ENCODE data around the gene RANBP3.
"Not testable (repeated sequence)": the region's sequence is repeated elsewhere in the genome, so short reads cannot be mapped to it uniquely, and the experiment has no call there.

RANBP3 gene

DNA sequence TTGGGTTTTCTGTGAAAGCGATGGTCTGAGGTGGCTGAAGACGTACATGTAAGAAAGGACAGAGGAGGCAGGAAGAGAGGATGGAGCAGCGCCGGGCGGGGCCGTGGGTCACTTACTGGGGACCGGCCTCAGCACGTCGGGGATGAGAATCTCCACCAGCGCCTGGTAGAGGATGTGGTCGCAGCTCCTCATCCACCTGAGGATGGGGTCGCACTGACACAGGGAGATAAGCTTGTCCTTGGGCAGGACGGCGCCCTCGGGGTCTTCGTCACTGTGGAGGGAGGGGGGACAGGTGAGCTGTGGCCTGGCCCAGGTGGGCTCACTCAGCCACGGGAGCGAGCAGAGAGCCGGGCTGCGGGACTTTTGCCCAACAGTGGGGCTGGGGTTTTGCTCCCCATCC is 29.0 kb upstream of the RANBP3 start:
- H3K36me3 ChIP-seq (ENCODE audit: control insufficient read depth, insufficient read depth, low read length): no peaks in the 10 kb centered on the region
- 93 to 94% methylated on average over 20 of the region's 20 CpGs for WGBS, 2 experiments

DNA sequence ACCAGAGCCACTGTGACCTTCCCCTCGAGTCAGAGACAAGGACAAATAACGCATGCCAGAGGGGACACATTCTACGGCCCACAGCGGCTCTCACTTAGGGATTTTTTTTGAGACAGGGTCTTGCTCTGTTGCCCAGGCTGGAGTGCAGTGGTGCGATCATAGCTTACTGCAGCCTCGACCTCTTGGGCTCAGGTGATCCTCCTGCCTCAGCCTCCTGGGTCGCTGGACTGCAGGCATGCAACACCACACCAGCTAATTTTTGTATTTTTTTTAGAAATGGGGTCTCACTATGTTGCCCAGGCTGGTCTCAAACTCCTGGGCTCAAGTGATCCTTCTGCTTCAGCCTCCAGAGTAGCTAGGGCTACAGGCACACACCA is 28.1 kb upstream of the RANBP3 start:
- not testable (repeated sequence) for H3K9me3 ChIP-seq (ENCODE audit: control insufficient read depth, low read length); H3K27ac ChIP-seq (ENCODE audit: insufficient read depth, low read depth, low read length, poor library complexity, severe bottlenecking); H3K4me3 ChIP-seq (ENCODE audit: insufficient read depth, low read depth, low read length); H3K27me3 ChIP-seq (ENCODE audit: control insufficient read depth, insufficient read depth, low read length, poor library complexity, severe bottlenecking); H3K4me1 ChIP-seq (ENCODE audit: control insufficient read depth, insufficient read depth, low read length); H3K36me3 ChIP-seq (ENCODE audit: control insufficient read depth, insufficient read depth, low read length)
- WGBS, 2 experiments: 89 to 91% methylated on average over 7 of the region's 7 CpGs

More for the DNA sequence above, 29.0 kb upstream of the RANBP3 start:
- Histone ChIP-seq H3K27ac (ENCODE audit: insufficient read depth, low read depth, low read length, poor library complexity, severe bottlenecking) (no peak overlapping the region), H3K9me3 (ENCODE audit: control insufficient read depth, low read length) (no peaks in the 10 kb centered on the region), H3K27me3 (ENCODE audit: control insufficient read depth, insufficient read depth, low read length, poor library complexity, severe bottlenecking) (no peaks in the 10 kb centered on the region), H3K4me3 (ENCODE audit: insufficient read depth, low read depth, low read length) (no peak overlapping the region), H3K4me1 (ENCODE audit: control insufficient read depth, insufficient read depth, low read length) (no peaks in the 10 kb centered on the region)

DNA sequence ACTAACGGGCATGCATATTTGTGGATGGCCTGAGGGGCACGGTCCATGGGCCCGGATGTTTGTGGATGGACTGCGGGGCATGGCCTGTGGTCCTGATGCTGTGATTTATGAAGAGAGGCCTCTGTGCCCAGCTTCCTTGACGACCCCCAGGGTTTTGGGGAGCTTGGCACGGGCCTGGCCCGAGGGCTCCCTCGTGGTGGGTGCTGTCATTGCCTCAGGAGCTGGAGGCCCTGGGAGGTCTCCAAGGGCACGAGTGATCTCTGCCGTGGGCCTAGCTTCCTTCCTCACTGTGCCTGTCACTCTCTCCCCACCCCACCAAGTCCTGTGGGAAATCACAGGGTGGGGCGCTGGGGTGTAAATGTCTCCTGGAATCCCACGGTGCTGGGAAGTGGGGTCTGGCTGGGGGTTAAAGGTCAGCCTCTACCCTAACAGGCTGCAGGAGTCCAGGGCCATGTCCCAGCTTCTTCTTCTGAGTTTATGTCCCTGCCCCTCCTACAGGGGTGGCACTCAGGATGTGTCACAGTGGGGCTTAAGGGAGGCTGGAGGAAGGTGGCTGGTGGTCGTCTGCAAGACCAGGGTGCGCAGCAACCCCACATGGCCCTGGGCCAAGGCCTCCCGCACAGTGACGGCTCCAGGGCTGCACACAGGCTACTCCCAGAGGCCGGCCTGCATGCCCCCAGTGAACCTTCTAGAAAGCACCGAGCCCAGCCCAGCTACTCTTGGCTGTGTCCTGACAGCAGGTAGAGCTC is 27.6 kb upstream of the RANBP3 start:
- H3K36me3 ChIP-seq (ENCODE audit: control insufficient read depth, insufficient read depth, low read length): no peaks in the 10 kb centered on the region
- no peak overlapping the region for H3K4me3 ChIP-seq (ENCODE audit: insufficient read depth, low read depth, low read length)
- WGBS, 2 experiments: 93 to 94% methylated on average over 17 to 18 of the region's 18 CpGs
- H3K27ac ChIP-seq (ENCODE audit: insufficient read depth, low read depth, low read length, poor library complexity, severe bottlenecking): no peak overlapping the region
- no peaks in the 10 kb centered on the region for H3K27me3 ChIP-seq (ENCODE audit: control insufficient read depth, insufficient read depth, low read length, poor library complexity, severe bottlenecking)
- no peaks in the 10 kb centered on the region for H3K9me3 ChIP-seq (ENCODE audit: control insufficient read depth, low read length)
- no peaks in the 10 kb centered on the region for H3K4me1 ChIP-seq (ENCODE audit: control insufficient read depth, insufficient read depth, low read length)

- H3K4me3 ChIP-seq (ENCODE audit: insufficient read depth, low read depth, low read length): no peak overlapping the region
- H3K36me3 ChIP-seq (ENCODE audit: control insufficient read depth, insufficient read depth, low read length): no peaks in the 10 kb centered on the region
- H3K27me3 ChIP-seq (ENCODE audit: control insufficient read depth, insufficient read depth, low read length, poor library complexity, severe bottlenecking): no peaks in the 10 kb centered on the region
- no peaks in the 10 kb centered on the region for H3K4me1 ChIP-seq (ENCODE audit: control insufficient read depth, insufficient read depth, low read length)
- H3K27ac ChIP-seq (ENCODE audit: insufficient read depth, low read depth, low read length, poor library complexity, severe bottlenecking): no peak overlapping the region
- H3K9me3 ChIP-seq (ENCODE audit: control insufficient read depth, low read length): no peaks in the 10 kb centered on the region
- WGBS, 2 experiments: 83 to 85% methylated on average over 10 of the region's 10 CpGs
Observed at GRCh38 chr19:6003976-6004375, 26.0 kb upstream of the RANBP3 start.

DNA sequence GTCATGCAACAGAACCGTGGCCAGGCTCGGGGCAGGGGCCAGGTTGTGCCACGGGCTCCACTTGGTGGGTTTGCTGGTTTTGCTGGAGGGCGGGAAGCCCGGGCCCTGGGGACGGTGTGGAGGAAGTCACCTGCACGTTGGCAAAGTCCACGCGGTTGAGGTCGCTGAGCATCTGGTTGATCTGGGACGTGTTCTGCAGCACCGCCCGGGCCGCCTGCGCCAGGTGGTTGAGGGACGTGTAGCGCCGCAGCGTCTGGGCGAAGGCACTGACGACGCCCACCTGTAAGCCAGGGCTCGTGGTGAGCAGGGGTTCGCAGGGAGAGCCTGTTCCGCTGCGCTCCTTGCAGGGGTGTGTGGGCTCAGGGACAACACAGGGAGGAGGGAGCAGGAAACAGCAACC is 24.7 kb upstream of the RANBP3 start:
- Histone ChIP-seq H3K4me1 (ENCODE audit: control insufficient read depth, insufficient read depth, low read length) (no peaks in the 10 kb centered on the region), H3K4me3 (ENCODE audit: insufficient read depth, low read depth, low read length) (no peak overlapping the region), H3K9me3 (ENCODE audit: control insufficient read depth, low read length) (no peaks in the 10 kb centered on the region), H3K27me3 (ENCODE audit: control insufficient read depth, insufficient read depth, low read length, poor library complexity, severe bottlenecking) (no peaks in the 10 kb centered on the region), H3K27ac (ENCODE audit: insufficient read depth, low read depth, low read length, poor library complexity, severe bottlenecking) (no peak overlapping the region), H3K36me3 (ENCODE audit: control insufficient read depth, insufficient read depth, low read length) (no peaks in the 10 kb centered on the region)
- WGBS, 2 experiments: 93% methylated on average over 26 of the region's 26 CpGs

GRCh38 chr19:6000228-6000847 is 22.4 kb upstream of the RANBP3 start:
- 95 to 96% methylated on average over 7 of the region's 7 CpGs for WGBS, 2 experiments
- no peaks in the 10 kb centered on the region for H3K36me3 ChIP-seq (ENCODE audit: control insufficient read depth, insufficient read depth, low read length)
- no peaks in the 10 kb centered on the region for H3K27me3 ChIP-seq (ENCODE audit: control insufficient read depth, insufficient read depth, low read length, poor library complexity, severe bottlenecking)
- no peaks in the 10 kb centered on the region for H3K4me1 ChIP-seq (ENCODE audit: control insufficient read depth, insufficient read depth, low read length)
- H3K9me3 ChIP-seq (ENCODE audit: control insufficient read depth, low read length): no peaks in the 10 kb centered on the region
- H3K27ac ChIP-seq (ENCODE audit: insufficient read depth, low read depth, low read length, poor library complexity, severe bottlenecking): no peak overlapping the region
- no peak overlapping the region for H3K4me3 ChIP-seq (ENCODE audit: insufficient read depth, low read depth, low read length)

GRCh38 chr19:5999693-6000092 is 21.8 kb upstream of the RANBP3 start:
- H3K36me3 ChIP-seq (ENCODE audit: control insufficient read depth, insufficient read depth, low read length): no peaks in the 10 kb centered on the region
- H3K27me3 ChIP-seq (ENCODE audit: control insufficient read depth, insufficient read depth, low read length, poor library complexity, severe bottlenecking): no peaks in the 10 kb centered on the region
- no peaks in the 10 kb centered on the region for H3K4me1 ChIP-seq (ENCODE audit: control insufficient read depth, insufficient read depth, low read length)
- no peaks in the 10 kb centered on the region for H3K9me3 ChIP-seq (ENCODE audit: control insufficient read depth, low read length)
- no peak overlapping the region for H3K4me3 ChIP-seq (ENCODE audit: insufficient read depth, low read depth, low read length)
- H3K27ac ChIP-seq (ENCODE audit: insufficient read depth, low read depth, low read length, poor library complexity, severe bottlenecking): no peak overlapping the region
- 96 to 97% methylated on average over 6 of the region's 6 CpGs for WGBS, 2 experiments

DNA sequence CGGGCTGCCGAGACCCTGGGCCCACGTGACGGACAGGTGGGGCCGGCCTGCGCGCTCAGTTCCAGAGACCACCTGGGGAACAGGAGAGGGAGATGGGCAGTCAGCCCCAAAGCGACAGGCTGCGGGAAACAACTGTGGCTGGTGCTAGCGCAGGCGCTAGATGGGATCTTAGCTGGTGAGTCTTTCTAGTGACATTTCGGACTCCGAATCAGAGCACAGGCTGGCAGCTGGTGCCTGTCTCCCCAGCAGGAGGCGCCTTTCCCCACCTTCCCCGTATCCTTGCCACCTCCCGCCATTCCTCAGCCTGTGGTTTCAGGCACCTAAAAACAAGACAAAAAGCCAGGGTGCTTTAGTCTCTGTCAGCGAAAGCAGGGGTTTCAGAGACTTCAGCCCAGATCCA is 19.4 kb upstream of the RANBP3 start:
- H3K9me3 ChIP-seq (ENCODE audit: control insufficient read depth, low read length): no peaks in the 10 kb centered on the region
- WGBS, 2 experiments: 76 to 81% methylated on average over 17 of the region's 17 CpGs
- H3K4me1 ChIP-seq (ENCODE audit: control insufficient read depth, insufficient read depth, low read length): no peaks in the 10 kb centered on the region
- no peaks in the 10 kb centered on the region for H3K27me3 ChIP-seq (ENCODE audit: control insufficient read depth, insufficient read depth, low read length, poor library complexity, severe bottlenecking)
- H3K36me3 ChIP-seq (ENCODE audit: control insufficient read depth, insufficient read depth, low read length): no peaks in the 10 kb centered on the region
- H3K27ac ChIP-seq (ENCODE audit: insufficient read depth, low read depth, low read length, poor library complexity, severe bottlenecking): no peak overlapping the region
- H3K4me3 ChIP-seq (ENCODE audit: insufficient read depth, low read depth, low read length): no peak overlapping the region

- Histone ChIP-seq H3K4me3 (ENCODE audit: insufficient read depth, low read depth, low read length) (no peak overlapping the region), H3K36me3 (ENCODE audit: control insufficient read depth, insufficient read depth, low read length) (no peaks in the 10 kb centered on the region), H3K27me3 (ENCODE audit: control insufficient read depth, insufficient read depth, low read length, poor library complexity, severe bottlenecking) (no peaks in the 10 kb centered on the region), H3K27ac (ENCODE audit: insufficient read depth, low read depth, low read length, poor library complexity, severe bottlenecking) (no peak overlapping the region), H3K4me1 (ENCODE audit: control insufficient read depth, insufficient read depth, low read length) (no peaks in the 10 kb centered on the region), H3K9me3 (ENCODE audit: control insufficient read depth, low read length) (no peaks in the 10 kb centered on the region)
- WGBS, 2 experiments: 95 to 96% methylated on average over 37 of the region's 37 CpGs
Observed at GRCh38 chr19:5996623-5997320, 18.8 kb upstream of the RANBP3 start.

DNA sequence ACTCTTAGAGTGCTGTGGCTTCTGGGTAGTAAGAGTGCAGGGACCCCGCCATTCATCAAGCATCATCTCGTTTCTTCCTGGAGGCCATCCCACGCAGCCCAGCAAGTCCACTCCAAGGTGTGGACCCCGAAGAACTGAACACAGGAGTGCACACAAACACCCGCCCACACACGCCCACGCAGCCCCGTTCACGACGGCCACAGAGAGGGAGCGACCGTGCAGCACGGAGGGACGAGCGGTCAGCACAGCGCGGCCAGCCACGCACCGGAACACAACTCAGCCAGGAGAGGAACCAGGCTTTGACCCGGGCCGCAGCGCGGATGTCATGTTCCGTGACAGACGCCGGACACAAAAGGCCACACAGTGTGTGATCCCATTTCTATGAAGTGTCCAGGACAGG is 18.2 kb upstream of the RANBP3 start:
- H3K36me3 ChIP-seq (ENCODE audit: control insufficient read depth, insufficient read depth, low read length): no peaks in the 10 kb centered on the region
- no peak overlapping the region for H3K4me3 ChIP-seq (ENCODE audit: insufficient read depth, low read depth, low read length)
- 96% methylated on average over 26 of the region's 26 CpGs for WGBS, 2 experiments
- H3K4me1 ChIP-seq (ENCODE audit: control insufficient read depth, insufficient read depth, low read length): no peaks in the 10 kb centered on the region
- no peak overlapping the region for H3K27ac ChIP-seq (ENCODE audit: insufficient read depth, low read depth, low read length, poor library complexity, severe bottlenecking)
- H3K9me3 ChIP-seq (ENCODE audit: control insufficient read depth, low read length): no peaks in the 10 kb centered on the region
- H3K27me3 ChIP-seq (ENCODE audit: control insufficient read depth, insufficient read depth, low read length, poor library complexity, severe bottlenecking): no peaks in the 10 kb centered on the region

Data from ectodermal cell (in vitro differentiated cells).